HG02840 (cell line): ENCODE results near the gene CARM1.

Source experiments
- ATAC-seq: cut with Tn5 transposase; IDR thresholded peaks from one replicate; pipeline ENCODE4 v1.9.1; 2021; ENCODE audit warnings: mild to moderate bottlenecking, moderate library complexity, moderate number of reproducible peaks; ENCODE audit not compliant: unreplicated experiment, low FRiP score

Gene CARM1

DNA sequence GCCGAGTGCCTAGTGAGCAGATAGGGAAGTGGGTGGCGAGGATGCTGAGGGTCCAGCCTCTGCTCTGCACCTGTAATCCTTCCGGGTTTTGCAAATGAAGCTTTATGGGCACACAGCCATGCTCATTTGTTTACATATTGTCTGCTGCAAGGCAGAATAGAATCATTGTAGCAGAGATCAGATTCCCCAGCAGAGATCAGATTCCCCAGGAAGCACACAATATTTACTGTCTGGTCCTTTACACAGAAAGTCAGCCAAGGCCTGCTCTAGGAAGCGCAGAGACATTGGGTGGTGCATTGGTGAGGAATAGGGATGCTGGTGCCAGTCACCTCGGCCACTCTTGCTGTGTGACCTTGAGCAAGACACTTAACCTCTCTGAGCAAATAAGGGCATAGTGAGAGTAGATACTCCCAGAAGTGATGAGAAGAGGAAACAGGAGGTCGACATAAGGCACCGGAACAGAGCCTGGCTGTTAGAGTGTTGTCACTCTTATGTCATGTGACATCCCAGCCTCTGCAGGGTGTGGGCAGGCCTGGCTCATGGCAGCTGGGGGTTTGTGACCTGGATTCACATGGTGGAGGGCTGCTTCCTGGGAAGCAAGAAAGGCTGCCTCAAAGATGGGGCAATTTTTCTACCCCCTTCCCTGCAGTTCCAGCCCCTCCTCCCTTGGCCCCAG lies 25.6 kb downstream of the CARM1 start:
- ATAC-seq: no peak

DNA sequence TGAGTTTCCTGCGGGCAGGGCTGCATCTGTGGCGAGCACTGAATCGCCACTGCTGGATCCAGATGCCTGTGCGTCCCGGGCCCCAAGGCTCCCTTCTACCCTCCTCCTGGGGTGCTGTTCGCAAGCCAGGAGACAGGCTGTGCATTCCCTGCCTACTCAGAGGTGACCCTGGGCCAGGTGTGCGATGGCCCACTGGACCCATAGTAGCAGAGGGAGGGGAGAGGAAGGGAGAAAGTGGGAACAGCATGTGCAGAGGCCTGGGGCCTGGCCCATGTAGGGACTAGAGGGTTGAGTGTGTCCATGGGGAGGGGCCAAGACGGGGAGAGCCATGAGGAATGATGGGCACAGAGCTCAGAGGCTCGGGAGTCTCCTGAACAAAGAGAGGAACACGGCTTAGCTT lies 27.3 kb downstream of the CARM1 start:
- no peak for ATAC-seq

DNA sequence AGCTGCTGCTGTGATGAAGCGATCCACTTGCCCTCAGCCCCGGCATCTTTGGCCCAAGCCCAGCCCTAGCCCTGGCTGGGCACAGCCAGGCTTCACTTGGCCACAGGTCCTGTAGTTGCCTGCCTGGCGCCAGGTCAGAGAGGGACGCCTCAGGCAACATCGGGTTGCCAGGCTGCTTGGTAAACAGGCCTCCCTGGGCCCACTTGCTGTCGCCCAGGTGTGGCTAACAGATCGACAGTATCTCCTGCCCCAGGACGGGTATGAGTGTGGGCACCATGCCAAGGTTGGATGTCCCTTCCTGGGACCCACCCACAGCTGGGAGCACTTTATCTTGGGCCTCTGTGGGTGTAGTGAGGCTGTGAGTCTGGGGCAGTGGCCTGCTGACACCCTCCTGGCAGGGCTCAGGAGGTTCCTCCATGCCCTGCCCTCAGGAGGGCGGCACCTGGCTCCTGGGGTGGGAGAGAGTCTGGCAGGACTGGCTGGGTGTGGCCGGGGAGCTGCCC lies 27.8 kb downstream of the CARM1 start:
- ATAC-seq: no peak

DNA sequence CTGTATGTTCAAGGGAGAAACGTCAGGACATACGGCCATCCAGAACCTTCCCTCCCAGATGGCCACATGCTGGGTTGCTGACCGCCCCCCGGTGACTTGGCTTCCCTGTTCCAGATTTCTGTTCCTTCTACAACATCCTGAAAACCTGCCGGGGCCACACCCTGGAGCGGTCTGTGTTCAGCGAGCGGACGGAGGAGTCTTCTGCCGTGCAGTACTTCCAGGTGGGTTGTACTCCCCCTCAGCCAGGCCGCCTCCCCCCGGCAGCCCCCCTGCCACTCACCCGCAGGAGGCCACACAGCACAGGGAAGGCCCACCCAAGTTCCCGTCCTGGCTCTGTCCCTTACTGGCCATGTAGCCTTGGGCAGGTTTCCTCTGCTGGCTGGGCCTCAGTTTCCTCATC lies 36.6 kb downstream of the CARM1 start:
- no peak for ATAC-seq

DNA sequence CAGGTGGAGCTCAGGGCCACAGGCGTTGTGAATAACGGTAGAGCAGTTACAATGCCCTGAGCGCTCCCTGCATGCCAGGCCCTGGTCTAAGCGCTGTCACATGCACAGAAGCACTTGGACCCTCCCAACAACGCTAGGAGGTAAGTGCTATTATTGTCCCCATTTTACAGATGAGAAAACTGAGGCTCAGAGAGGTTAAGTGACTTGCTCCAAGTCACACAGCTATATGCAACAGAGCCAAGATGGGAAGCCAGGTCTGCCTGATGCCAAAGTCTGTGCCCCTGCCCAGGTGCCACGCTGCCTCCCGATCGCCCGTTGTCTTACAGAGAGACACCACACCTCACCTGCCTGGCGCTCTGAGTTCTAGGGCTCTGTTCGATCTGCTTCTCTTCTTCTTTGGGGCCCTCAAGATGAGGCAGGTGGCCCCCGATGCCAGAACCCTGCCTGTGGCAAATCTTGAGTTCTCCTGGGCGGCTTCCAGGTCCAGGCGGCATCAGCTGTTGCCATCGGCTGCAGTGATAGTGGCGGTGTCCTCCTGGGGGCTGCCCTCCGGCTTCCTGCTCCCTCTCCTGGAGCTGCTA lies 37.1 kb downstream of the CARM1 start:
- no peak for ATAC-seq

- ATAC-seq: no peak
Measured at GRCh38 chr19:10911579-10912363, 40.4 kb downstream of the CARM1 start.

DNA sequence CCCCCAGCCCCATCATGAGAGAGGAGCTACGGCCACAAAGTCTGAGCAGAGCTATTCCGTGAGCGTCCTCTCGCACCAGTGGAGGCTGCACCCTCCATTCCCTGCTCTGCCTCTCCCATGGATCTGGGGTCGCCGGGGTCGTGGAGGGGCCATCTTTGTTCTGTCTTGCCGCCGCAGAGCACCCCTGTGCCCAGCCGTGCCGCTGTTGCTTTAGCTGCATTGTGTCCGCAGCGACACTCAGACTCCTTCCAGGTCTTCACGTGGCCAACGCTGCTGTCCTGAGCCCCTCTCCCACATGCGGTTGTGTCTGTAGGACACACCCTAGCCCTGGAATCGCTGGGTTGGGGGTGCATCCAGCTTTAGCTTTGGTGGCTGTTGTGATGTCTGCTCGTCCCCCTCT lies 41.3 kb downstream of the CARM1 start:
- no peak for ATAC-seq

GRCh38 chr19:10913716-10914340 lies 42.5 kb downstream of the CARM1 start:
- no peak for ATAC-seq

GRCh38 chr19:10915130-10916091 lies 44.1 kb downstream of the CARM1 start:
- ATAC-seq: no peak

GRCh38 chr19:10916602-10917001 lies 45.2 kb downstream of the CARM1 start:
- no peak for ATAC-seq

DNA sequence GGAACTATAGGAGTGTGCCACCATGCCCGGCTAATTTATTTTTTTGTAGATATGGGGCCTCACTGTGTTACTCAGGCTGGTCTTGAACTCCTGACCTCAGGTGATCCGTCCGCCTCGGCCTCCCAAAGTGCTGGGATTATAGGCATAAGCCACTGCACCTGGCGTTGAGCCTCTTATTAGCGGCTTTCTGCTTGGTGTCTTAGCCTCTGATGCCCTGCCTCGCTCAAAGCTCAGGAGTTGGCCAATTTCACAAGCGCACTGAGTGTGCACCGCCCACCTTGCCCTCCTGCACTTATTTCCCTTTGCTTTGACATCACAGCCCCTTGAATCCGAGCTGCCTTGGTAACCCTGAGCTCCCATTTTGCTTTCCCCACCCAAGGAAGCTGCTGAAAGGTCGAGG lies 47.0 kb downstream of the CARM1 start:
- no peak for ATAC-seq

DNA sequence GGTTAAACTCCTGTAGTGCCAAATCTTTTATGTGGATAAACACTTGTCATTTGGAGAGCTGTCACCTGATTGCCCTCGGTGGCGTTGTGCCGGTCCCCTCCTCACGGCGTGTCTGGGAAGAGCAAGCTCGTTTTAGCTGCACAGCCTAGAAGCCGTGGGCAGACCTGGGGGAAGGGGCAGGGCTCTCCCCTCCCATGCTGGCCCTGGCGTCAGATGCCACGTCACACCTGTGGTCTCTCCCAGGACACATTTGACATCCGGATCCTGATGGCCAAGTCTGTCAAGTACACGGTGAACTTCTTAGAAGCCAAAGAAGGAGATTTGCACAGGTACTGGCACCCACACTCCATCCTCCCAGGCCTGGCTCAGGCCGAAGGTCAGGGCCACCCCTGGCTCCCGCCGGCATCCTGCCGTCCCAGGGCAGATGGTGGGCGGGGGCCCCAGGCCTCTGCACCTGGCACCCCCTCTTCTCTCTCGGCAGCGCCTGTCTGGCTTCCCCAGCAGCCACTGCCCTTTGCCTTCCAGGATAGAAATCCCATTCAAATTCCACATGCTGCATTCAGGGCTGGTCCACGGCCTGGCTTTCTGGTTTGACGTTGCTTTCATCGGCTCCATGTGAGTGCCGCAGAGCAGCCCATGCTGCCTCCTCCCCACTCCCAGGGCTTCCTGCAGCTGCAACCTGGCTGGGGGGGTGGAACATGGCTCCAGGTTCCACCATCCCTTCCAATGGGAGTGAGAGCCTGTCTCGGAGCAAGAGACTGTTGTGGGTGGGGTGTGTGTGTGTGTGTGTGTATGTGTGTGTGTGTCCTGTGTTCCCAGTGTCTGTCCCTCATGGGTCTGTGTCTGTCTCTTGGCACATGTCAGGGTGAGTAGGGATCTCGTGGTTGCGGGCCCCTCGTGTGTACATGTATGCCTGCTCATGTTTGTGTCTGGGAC lies 48.3 kb downstream of the CARM1 start:
- ATAC-seq: no peak

DNA sequence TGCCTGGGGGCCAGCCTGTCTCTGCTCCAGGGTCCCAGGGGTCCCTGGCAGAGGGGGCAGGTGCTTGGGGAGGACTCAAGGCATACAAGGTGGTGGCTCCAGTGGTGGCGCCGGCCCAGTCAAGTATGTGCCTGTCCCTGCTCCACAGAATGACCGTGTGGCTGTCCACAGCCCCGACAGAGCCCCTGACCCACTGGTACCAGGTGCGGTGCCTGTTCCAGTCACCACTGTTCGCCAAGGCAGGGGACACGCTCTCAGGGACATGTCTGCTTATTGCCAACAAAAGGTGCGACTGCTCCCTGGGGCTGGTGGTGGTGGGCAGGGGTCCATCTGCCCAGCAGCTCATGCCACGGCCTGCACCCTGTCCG lies 48.9 kb downstream of the CARM1 start:
- ATAC-seq: no peak

- no peak for ATAC-seq
Measured at GRCh38 chr19:10920781-10921180, 49.4 kb downstream of the CARM1 start.

DNA sequence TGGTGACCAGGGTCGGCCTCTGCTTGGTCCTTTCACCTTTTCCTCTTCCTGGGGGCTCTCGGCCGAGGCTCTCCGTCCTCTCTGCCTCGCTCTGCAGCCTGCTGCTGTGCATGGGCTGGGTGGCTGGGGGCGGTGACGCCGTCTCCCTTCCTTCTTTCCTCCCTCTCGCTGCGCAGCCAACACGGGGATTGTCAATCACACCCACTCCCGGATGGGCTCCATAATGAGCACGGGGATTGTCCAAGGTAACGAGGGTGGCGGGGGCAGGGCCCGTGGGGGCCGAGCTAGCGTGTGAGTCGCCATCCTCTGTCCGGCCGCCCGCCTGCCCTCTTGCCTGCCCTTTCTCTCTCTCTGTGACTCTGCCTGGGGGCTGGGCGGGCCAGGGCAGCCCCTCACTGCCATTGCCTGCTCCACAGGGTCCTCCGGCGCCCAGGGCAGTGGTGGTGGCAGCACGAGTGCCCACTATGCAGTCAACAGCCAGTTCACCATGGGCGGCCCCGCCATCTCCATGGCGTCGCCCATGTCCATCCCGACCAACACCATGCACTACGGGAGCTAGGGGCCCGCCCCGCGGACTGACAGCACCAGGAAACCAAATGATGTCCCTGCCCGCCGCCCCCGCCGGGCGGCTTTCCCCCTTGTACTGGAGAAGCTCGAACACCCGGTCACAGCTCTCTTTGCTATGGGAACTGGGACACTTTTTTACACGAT lies 50.0 kb downstream of the CARM1 start:
- no peak for ATAC-seq

GRCh38 chr19:10921910-10922637 lies 50.7 kb downstream of the CARM1 start:
- ATAC-seq: no peak

DNA sequence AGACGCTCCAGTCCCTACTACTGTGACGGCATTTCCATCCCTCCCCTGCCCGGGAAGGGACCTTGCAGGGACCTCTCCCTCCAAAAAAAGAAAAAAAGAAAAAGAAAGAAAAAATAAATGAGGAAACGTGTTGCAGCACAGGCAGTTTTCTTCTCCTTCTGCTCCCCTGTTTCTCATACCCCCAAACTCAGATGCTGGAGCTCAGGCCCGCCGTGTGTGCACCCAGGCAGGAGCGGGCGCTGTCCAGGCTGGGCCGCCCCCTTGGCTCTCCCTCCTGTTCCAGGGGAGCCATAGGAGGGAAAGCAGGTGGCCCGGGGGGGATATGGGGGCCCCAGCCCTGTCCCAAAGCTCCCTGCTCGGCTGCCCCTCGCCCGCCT lies 51.3 kb downstream of the CARM1 start:
- no peak for ATAC-seq
